GM21360 (cell line): ENCODE data around the gene ELAVL2.

Experiments used
- ATAC-seq: cut with Tn5 transposase; IDR thresholded peaks from one replicate; pipeline ENCODE4 v1.9.1; 2021; ENCODE audit warnings: mild to moderate bottlenecking, moderate library complexity; ENCODE audit not compliant: unreplicated experiment

ELAVL2 gene

DNA sequence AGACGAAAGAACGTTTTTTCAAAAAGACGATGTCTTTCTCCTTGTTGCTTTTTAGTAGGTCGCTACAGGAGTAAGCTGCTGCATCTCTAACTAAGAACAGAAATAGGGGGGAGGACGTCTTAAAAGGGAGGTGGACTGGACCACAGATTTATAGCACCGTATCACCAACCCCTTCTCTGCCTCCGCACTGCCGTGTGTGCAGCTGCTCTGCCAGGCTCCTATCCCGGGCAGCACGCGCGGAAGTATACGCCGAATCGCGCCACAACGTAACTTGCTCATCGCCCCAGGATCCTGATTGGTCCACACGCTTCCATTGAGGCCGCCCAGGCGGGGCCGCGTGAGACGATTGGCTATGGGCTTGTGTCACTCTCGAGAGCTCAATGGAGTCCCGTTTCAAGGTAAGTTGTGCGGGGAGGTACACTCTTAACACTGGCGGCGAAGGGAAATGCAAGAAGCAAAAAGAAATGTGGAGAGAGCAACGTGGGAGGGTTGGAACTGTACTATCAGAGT is at the start of gene ELAVL2:
TSS of gene ELAVL2 (minus strand) at position 121 of the 510 bp plus-strand sequence. CDS start 64,006 bp downstream, outside the sequence.
- ATAC-seq: peak; percentile 99

DNA sequence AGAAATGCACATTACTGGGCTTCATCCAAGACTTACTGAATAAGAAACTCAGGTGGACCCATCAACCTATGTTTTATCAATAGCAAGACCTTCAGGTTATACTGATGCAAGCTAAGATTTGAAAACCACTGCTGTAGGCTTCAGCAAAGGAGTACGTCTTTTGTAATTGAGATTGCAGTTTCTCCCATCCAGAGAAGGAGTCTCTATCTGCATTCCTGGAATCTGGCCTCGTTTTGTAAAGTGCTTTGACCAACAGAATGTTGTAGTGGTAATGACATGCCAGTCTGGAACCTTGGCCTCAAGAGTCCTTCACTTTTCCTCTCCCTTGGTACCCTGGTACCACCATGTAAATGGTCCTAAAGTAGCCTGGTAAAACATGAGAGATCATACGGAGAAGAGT is 32.2 kb upstream of the ELAVL2 start:
- ATAC-seq: no peak

GRCh38 chr9:23855873-23856604 is 30.0 kb upstream of the ELAVL2 start:
- no peak for ATAC-seq

GRCh38 chr9:23850690-23851629 is 24.9 kb upstream of the ELAVL2 start:
- no peak for ATAC-seq

DNA sequence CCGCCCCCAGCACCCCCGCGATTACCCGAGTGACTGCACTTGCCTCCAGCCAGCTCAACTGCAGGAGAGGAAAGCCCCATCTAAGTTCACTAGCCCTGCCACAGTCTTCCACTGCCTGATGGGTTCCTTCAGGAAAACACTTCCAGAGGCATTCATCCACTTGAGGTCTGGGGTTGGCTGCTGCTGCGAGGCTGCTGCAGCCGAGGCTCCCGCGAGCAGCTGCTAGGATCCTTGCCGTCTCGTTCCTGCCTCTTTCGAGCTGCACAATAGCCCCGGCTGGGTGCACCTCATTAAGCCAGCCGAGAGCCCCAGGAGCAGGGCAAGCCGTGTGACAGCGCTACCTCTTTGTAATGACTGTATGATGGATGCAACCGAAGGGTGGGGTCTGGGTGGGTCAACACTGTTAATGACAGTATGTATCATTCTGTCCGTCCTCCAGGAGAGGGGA is 24.2 kb upstream of the ELAVL2 start:
- no peak for ATAC-seq

DNA sequence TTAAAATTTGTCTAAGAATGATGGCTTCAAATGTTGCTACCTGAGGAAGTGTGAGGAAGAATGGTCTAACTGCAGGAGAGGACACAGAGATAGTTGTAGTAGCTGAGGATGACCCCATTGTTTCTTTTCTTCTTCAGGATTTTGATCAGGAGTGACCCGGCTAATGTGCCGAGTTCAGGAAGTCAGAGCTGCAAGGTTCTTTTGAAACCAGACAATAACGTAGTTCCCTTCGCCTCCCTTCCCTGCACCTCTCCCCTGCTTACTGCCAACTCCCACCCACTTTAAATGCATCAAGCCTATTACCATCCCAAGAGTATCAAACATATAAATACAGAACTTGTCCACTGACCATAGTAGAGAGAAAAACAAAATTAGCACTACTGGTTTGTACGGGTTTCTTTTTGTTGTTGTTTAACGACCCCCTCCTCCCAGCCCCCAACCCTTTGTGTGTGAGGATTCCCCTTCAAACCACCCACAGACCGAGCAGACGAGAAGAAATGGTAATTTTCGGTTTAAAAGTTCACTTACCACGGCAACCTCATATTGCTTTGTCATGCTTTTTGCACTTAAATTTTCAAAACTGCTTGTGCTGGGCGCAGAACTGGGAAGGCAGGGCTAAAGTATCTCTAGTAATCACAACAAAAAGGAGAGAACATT is 23.5 kb upstream of the ELAVL2 start:
- no peak for ATAC-seq

GRCh38 chr9:23842565-23843129 is 16.6 kb upstream of the ELAVL2 start:
- no peak for ATAC-seq

- no peak for ATAC-seq
These were observed 15.3 kb upstream of the ELAVL2 start for GRCh38 chr9:23841304-23841703.

- no peak for ATAC-seq
These were observed 11.0 kb upstream of the ELAVL2 start for GRCh38 chr9:23837038-23837437.

GRCh38 chr9:23830929-23831730 is 5.1 kb upstream of the ELAVL2 start:
- no peak for ATAC-seq

DNA sequence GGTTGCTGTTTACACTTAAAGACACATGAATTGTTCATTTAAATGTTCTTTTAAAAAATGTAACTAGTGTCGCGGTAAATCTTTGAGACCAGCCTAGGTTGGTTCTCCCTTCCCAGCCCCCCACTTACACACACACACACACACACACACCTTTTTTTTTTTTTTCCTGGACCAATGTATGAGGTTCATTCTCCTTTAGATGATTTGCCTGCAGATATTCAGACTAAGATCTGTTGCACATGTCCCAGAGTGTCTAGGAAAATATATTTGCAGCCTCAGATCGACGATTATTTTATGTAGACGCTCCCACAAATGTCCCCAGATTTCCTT is 4.4 kb upstream of the ELAVL2 start:
- ATAC-seq: no peak

- no peak for ATAC-seq
These were observed 3.8 kb upstream of the ELAVL2 start for GRCh38 chr9:23829580-23830475.

- ATAC-seq: no peak
These were observed 340 bp downstream of the ELAVL2 start for GRCh38 chr9:23825700-23826099.

GRCh38 chr9:23824830-23825591 is 1.0 kb downstream of the ELAVL2 start:
- no peak for ATAC-seq

DNA sequence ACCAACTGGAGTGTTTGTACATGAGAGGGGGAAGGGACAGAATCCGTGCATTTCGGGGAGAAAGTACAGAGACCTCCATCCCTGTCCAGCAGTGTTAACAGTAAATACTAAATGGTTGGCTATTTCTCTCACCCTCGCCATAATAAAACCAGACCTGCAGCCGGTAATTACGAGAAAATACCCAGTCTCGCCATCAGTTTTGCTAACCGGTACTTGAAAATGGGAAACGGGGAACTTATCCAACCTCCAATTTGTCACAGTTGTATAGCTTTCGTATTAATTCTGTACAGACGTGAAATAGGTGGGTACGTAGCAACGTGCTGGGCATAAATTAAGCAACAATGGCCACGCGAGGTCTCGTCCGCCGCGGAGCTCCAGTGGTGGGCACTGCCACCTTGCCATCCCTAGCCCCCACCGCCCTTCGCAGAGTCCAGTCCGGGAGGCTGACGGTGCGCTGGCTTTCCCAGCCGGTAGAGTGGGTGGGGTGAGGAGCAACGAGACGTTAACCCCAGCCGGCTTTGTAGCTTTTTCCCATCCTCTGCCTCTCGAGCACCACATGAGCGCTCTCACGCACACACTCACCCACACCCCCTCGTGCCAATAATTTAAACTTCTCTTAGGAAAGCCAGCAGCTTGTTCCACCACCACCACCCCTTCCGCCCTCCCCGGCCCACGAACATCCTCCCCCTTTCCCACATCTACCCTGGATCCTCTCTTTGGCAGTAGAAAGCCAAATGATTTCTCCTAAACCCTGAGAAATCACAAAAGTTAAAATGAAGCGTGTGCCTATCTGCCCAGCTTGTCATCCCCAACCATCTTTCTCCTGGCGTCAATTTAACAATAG is 1.8 kb downstream of the ELAVL2 start:
- no peak for ATAC-seq

DNA sequence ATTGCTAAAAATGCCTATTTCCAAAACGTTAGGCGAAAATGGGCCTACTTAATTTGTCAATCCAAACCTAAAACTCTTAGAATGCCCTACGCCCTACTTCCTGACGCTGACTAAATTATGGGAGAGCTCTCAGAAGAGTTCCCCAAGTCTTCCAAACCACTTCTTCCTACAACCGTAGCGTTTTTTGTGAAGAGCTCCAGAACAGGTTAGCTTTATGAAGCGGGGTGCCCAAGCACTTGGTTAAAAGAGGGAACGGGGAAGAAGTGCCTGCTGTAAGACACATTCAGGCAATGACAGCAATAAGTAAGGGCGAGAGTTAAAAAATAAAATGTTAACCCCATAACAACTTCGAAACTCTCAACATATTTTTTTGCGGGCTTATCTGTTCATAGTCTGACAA is 2.8 kb downstream of the ELAVL2 start:
- ATAC-seq: no peak
